GM18505 (cell line): ENCODE data around the gene MAP7.

Source experiments
- ATAC-seq: cut with Tn5 transposase; IDR thresholded peaks from one replicate; pipeline ENCODE4 v1.9.1; 2021; ENCODE audit not compliant: unreplicated experiment
- POLR2A ChIP-seq: IDR thresholded peaks from 4 replicates; pipeline ENCODE4 v1.6.1; 2011; ENCODE audit warnings: borderline replicate concordance; ENCODE audit not compliant: insufficient read depth, insufficient read length; ENCODE audit errors: extremely low read depth

Gene MAP7

GRCh38 chr6:136532030-136532429 lies 18.2 kb downstream of the MAP7 start:
- no peak for ATAC-seq

GRCh38 chr6:136529710-136530109 lies 20.5 kb downstream of the MAP7 start:
- ATAC-seq, result no peak
- no peak for TF ChIP-seq POLR2A

More at GRCh38 chr6:136532030-136532429, 18.2 kb downstream of the MAP7 start:
- TF ChIP-seq POLR2A, result no peak

- no peak for ATAC-seq
- no peak for TF ChIP-seq POLR2A
Measured at GRCh38 chr6:136528477-136528876, 21.7 kb downstream of the MAP7 start.

- ATAC-seq, result no peak
- TF ChIP-seq POLR2A, result no peak
Measured at GRCh38 chr6:136527831-136528230, 22.4 kb downstream of the MAP7 start.

GRCh38 chr6:136526937-136527336 lies 23.3 kb downstream of the MAP7 start:
- ATAC-seq, result no peak

GRCh38 chr6:136526196-136526930 lies 23.9 kb downstream of the MAP7 start:
- TF ChIP-seq POLR2A, result no peak

More at GRCh38 chr6:136526937-136527336, 23.3 kb downstream of the MAP7 start:
- no peak for TF ChIP-seq POLR2A

GRCh38 chr6:136525586-136526195 lies 24.5 kb downstream of the MAP7 start:
- TF ChIP-seq POLR2A, result no peak
- no peak for ATAC-seq

More at GRCh38 chr6:136526196-136526930, 23.9 kb downstream of the MAP7 start:
- no peak for ATAC-seq

- no peak for TF ChIP-seq POLR2A
- ATAC-seq, result no peak
Measured at GRCh38 chr6:136524936-136525413, 25.2 kb downstream of the MAP7 start.

- no peak for ATAC-seq
- no peak for TF ChIP-seq POLR2A
Measured at GRCh38 chr6:136524339-136524935, 25.8 kb downstream of the MAP7 start.

- TF ChIP-seq POLR2A, result no peak
Measured at GRCh38 chr6:136523196-136523595, 27.0 kb downstream of the MAP7 start.

GRCh38 chr6:136522636-136523035 lies 27.6 kb downstream of the MAP7 start:
- ATAC-seq, result no peak
- TF ChIP-seq POLR2A, result no peak

More at GRCh38 chr6:136523196-136523595, 27.0 kb downstream of the MAP7 start:
- ATAC-seq, result no peak

GRCh38 chr6:136521911-136522310 lies 28.3 kb downstream of the MAP7 start:
- no peak for ATAC-seq
- no peak for TF ChIP-seq POLR2A

GRCh38 chr6:136521427-136521826 lies 28.8 kb downstream of the MAP7 start:
- ATAC-seq, result no peak
- no peak for TF ChIP-seq POLR2A

- TF ChIP-seq POLR2A, result no peak
- no peak for ATAC-seq
Measured at GRCh38 chr6:136520517-136520916, 29.7 kb downstream of the MAP7 start.

GRCh38 chr6:136517582-136517981 lies 32.6 kb downstream of the MAP7 start:
- no peak for TF ChIP-seq POLR2A

GRCh38 chr6:136517002-136517401 lies 33.2 kb downstream of the MAP7 start:
- no peak for TF ChIP-seq POLR2A
- no peak for ATAC-seq

More at GRCh38 chr6:136517582-136517981, 32.6 kb downstream of the MAP7 start:
- no peak for ATAC-seq
